ENCODE data around the gene HRCT1. TPM values are rescaled to one million over a fixed set of nuclear protein-coding genes. Genes with fewer than 3 reads are reported as not detected.
A peak's percentile ranks its signal among the peaks of the same experiment; 100 is the strongest.

HRCT1 gene
- total RNA-seq, 6 donors from 2014 or later = 2.1 to 19.1 (median 10.6) TPM

GRCh38 chr9:35864695-35865255, 41.2 kb upstream of the HRCT1 start:
- ATAC-seq (ENCODE audit: low FRiP score in 2 of 2) (no peak), DNase-seq (peak in 1 of 2 donors; percentile 10)
- no peak overlapping the region for H3K27ac ChIP-seq
- WGBS, 2 donors = 84 to 89% methylated on average over 6 to 8 of the region's 8 CpGs
- H3K4me3 ChIP-seq = no peak overlapping the region
- no peak for TF ChIP-seq EP300 (IDR thresholded peaks at IDR 0.05)
- no peak for TF ChIP-seq CTCF (IDR thresholded peaks at IDR 0.05)
- TF ChIP-seq POLR2A (IDR thresholded peaks at IDR 0.05) = no peak
- TF ChIP-seq POLR2AphosphoS5 (IDR thresholded peaks at IDR 0.05) = no peak
- no peaks in the 10 kb centered on the region for H3K27me3 ChIP-seq
- no peaks in the 10 kb centered on the region for H3K9me3 ChIP-seq
- H3K4me1 ChIP-seq = peaks cover 0 to under 1% (median 0%) of the 10 kb centered on the region in 4 donors
- H3K36me3 ChIP-seq = no peaks in the 10 kb centered on the region

GRCh38 chr9:35867538-35867937, 38.5 kb upstream of the HRCT1 start:
- no peaks in the 10 kb centered on the region for H3K4me1 ChIP-seq
- no peak for ATAC-seq (ENCODE audit: low FRiP score in 2 of 2)
- H3K27ac ChIP-seq = no peak overlapping the region
- DNase-seq = no peak
- WGBS, 2 donors = 84 to 90% methylated on average over 4 of the region's 4 CpGs
- H3K4me3 ChIP-seq = no peak overlapping the region
- no peaks in the 10 kb centered on the region for H3K27me3 ChIP-seq
- TF ChIP-seq EP300 (IDR thresholded peaks at IDR 0.05) = no peak
- TF ChIP-seq POLR2A (IDR thresholded peaks at IDR 0.05) = no peak
- TF ChIP-seq POLR2AphosphoS5 (IDR thresholded peaks at IDR 0.05) = no peak
- no peak for TF ChIP-seq CTCF (IDR thresholded peaks at IDR 0.05)
- H3K36me3 ChIP-seq = no peaks in the 10 kb centered on the region
- no peaks in the 10 kb centered on the region for H3K9me3 ChIP-seq

GRCh38 chr9:35868933-35869332, 37.1 kb upstream of the HRCT1 start:
- no peak for TF ChIP-seq POLR2AphosphoS5 (IDR thresholded peaks at IDR 0.05)
- TF ChIP-seq CTCF (IDR thresholded peaks at IDR 0.05) = no peak
- no peak for TF ChIP-seq EP300 (IDR thresholded peaks at IDR 0.05)
- no peak for TF ChIP-seq POLR2A (IDR thresholded peaks at IDR 0.05)
- DNase-seq (no peak), ATAC-seq (ENCODE audit: low FRiP score in 2 of 2) (no peak)
- no peak overlapping the region for H3K4me3 ChIP-seq
- WGBS, 2 donors = 67 to 78% methylated on average over 2 of the region's 2 CpGs
- H3K27ac ChIP-seq = no peak overlapping the region
- H3K36me3 ChIP-seq = no peaks in the 10 kb centered on the region
- H3K27me3 ChIP-seq = no peaks in the 10 kb centered on the region
- H3K4me1 ChIP-seq = no peaks in the 10 kb centered on the region
- H3K9me3 ChIP-seq = no peaks in the 10 kb centered on the region

GRCh38 chr9:35869621-35870216, 36.3 kb upstream of the HRCT1 start:
- 86 to 90% methylated on average over 10 to 19 of the region's 19 CpGs for WGBS, 2 donors

DNA sequence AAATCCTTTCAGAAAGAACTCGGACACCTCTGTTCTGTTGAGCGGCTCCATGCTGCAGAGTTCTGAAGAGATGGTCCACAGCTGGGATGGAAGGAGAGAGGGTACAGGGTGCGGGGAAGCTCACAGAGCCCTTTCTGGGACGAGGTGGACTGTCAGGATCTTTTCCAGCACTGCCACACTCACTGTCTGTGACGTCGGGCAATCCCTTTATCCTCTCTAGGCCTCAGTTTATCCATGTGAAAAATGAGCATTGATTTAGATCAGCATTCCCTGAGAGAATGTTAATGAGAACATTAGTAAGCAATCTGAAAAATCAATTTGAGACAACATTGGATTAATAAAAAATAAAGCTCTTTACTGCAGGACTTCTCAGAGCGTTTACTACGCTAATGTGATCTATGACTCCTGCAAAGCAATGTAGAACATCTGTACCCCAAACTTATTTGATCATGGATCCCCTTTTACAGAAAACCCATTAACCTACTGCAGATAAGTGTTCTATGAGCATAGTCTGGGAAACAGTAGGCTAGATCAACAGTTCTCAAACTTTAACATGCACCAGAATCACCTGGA, 35.6 kb upstream of the HRCT1 start, which contains the start of gene OR13J1:
Gene OR13J1 (minus strand): TSS at position 51 of the 573 bp plus-strand sequence. CDS start 0 bp downstream, at position 51.
- Histone ChIP-seq H3K27me3 (no peaks in the 10 kb centered on the region), H3K9me3 (no peaks in the 10 kb centered on the region), H3K27ac (no peak within 1 kb of the TSS), H3K36me3 (no peaks in the 10 kb centered on the region), H3K4me1 (no peaks in the 10 kb centered on the region), H3K4me3 (no peak within 1 kb of the TSS)
- DNase-seq (no peak), ATAC-seq (ENCODE audit: low FRiP score in 2 of 2) (no peak)
- WGBS, 2 donors = 89 to 93% methylated on average over 8 of the region's 8 CpGs
- TF ChIP-seq POLR2A (IDR thresholded peaks at IDR 0.05) (no peak), EP300 (IDR thresholded peaks at IDR 0.05) (no peak)

More at GRCh38 chr9:35869621-35870216, 36.3 kb upstream of the HRCT1 start:
- Histone ChIP-seq H3K36me3 (no peaks in the 10 kb centered on the region), H3K9me3 (no peaks in the 10 kb centered on the region), H3K4me1 (no peaks in the 10 kb centered on the region), H3K4me3 (no peak overlapping the region), H3K27ac (no peak overlapping the region), H3K27me3 (no peaks in the 10 kb centered on the region)
- TF ChIP-seq EP300 (IDR thresholded peaks at IDR 0.05) = no peak
- no peak for TF ChIP-seq POLR2A (IDR thresholded peaks at IDR 0.05)
- peak in 1 of 2 donors; percentile 55 for DNase-seq
- no peak for ATAC-seq (ENCODE audit: low FRiP score in 2 of 2)

Measured in upper lobe of left lung (tissue), 6 donors.